Activated B cell treated with CpG ODN at 0.5 μM for 24 hours (primary cell): ENCODE results near the gene NOL4L. TPM values are rescaled to one million over a fixed set of nuclear protein-coding genes. Genes with fewer than 3 reads are reported as not detected.

ENCODE experiments used
- ATAC-seq: fragments of 200-7000 bp; cut with Tn5 transposase; one replicate; pipeline ENCODE4 v1.10.0; 2021; ENCODE audit warnings: low read depth, mild to moderate bottlenecking, moderate library complexity
- CTCF ChIA-PET: fragments of 350-600 bp; sonication (Branson Sonifier 250); formaldehyde crosslinking; loops from one replicate; lab custom pipeline; 2021; ENCODE audit warnings: antibody characterized with exemption; lab: Charles Lee
- POLR2A ChIA-PET: fragments of 350-600 bp; sonication (Branson Sonifier 250); formaldehyde crosslinking; loops from one replicate; lab custom pipeline; 2021; ENCODE audit warnings: antibody characterized with exemption; lab: Charles Lee
- DNase-seq: peaks from one replicate; pipeline ENCODE4 v3.0.0; 2022
- H3K27ac Mint-ChIP-seq: one replicate; pipeline ENCODE4 v1.8.0; 2020; ENCODE audit warnings: mixed read lengths
- H3K27me3 Mint-ChIP-seq: one replicate; pipeline ENCODE4 v1.8.0; 2021; ENCODE audit warnings: mixed read lengths
- H3K36me3 Mint-ChIP-seq: one replicate; pipeline ENCODE4 v1.8.0; 2021; ENCODE audit warnings: low read depth, mixed read lengths
- H3K4me1 Mint-ChIP-seq: one replicate; pipeline ENCODE4 v1.8.0; 2021; ENCODE audit warnings: mixed read lengths
- H3K4me3 Mint-ChIP-seq: one replicate; pipeline ENCODE4 v1.8.0; 2020; ENCODE audit warnings: mild to moderate bottlenecking, mixed read lengths
- H3K9me3 Mint-ChIP-seq: one replicate; pipeline ENCODE4 v1.8.0; 2020; ENCODE audit warnings: mixed read lengths
- CTCF ChIP-seq: fragments of 200-600 bp; IDR thresholded peaks from one replicate; pipeline ENCODE4 v1.8.0; 2022; ENCODE audit warnings: antibody characterized with exemption, mild to moderate bottlenecking
- intact Hi-C: fragments of 100-400 bp; cut with micrococcal nuclease; formaldehyde crosslinking; loops from one replicate; pipeline ENCODE4 v1.15.1; 2024
- total RNA-seq: library from RNA; stranded (reverse); gene quantifications from 2 replicates; pipeline ENCODE4 v1.2.3, GENCODE V29; 2022

NOL4L gene
- total RNA-seq, 1 donor from 2014 or later, result 4.7 TPM

DNA sequence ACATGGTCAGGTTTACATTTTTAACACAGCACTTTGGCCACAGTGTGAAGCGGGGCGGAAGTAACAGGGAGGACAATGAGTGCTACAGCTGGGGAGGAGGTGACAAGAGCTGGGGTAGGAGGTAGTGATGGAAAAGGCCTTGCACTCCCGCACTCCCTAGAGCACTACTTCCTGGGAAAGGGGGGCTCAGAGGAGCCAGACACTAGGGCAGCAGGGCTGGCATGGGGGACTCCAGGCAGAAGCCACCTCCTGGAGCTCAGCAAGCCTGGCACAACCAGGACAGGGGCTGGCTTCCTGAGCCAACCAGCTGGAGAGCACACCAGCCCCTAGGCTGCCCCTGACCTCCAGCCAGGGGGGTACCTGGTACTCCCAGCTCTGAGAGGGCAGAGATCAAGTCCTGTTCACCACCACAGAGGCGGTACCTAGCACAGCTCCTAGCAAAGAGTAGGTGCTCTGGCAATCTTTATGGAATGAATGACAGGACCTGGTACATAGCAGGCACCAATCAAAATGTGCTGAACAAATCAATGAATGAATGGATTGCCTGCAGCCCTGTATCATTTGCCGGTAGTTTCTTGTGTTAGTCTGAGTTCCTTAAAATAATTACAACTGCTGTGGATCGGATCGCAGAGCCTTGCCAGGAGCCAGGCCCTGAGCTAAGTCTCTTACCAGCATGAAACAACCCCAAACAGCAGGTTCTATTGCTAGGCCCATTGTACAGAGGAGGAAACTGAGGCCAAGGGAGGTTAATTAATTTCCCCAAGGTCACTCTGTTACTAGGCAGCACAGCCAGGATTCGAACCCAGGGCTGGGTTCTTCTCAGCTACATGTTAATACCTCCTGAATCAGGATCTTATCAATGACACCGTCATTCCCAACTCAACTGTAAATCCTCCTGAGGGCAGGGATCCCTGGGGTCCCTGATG, 15.5 kb downstream of the NOL4L start:
- Mint-ChIP-seq H3K4me3 (no peak overlapping the region), H3K4me1 (no peaks in the 10 kb centered on the region), H3K36me3 (no peaks in the 10 kb centered on the region), H3K27ac (no peak overlapping the region), H3K27me3 (peaks cover 7% of the 10 kb centered on the region), H3K9me3 (no peaks in the 10 kb centered on the region)
- intact Hi-C loops, result no loop called here
- no peak for DNase-seq
- ChIA-PET CTCF (no interaction called here), POLR2A (no interaction called here)
- ATAC-seq, result no peak
- no peak for TF ChIP-seq CTCF

GRCh38 chr20:32569018-32569379, 16.1 kb downstream of the NOL4L start:
- intact Hi-C loops, result no loop called here
- DNase-seq, result no peak
- POLR2A ChIA-PET, result no interaction called here
- Mint-ChIP-seq H3K9me3 (no peaks in the 10 kb centered on the region), H3K4me1 (no peaks in the 10 kb centered on the region), H3K27ac (no peak overlapping the region), H3K36me3 (no peaks in the 10 kb centered on the region), H3K27me3 (peaks cover 5% of the 10 kb centered on the region), H3K4me3 (no peak overlapping the region)
- ATAC-seq, result no peak
- CTCF ChIA-PET, result no interaction called here
- no peak for TF ChIP-seq CTCF

DNA sequence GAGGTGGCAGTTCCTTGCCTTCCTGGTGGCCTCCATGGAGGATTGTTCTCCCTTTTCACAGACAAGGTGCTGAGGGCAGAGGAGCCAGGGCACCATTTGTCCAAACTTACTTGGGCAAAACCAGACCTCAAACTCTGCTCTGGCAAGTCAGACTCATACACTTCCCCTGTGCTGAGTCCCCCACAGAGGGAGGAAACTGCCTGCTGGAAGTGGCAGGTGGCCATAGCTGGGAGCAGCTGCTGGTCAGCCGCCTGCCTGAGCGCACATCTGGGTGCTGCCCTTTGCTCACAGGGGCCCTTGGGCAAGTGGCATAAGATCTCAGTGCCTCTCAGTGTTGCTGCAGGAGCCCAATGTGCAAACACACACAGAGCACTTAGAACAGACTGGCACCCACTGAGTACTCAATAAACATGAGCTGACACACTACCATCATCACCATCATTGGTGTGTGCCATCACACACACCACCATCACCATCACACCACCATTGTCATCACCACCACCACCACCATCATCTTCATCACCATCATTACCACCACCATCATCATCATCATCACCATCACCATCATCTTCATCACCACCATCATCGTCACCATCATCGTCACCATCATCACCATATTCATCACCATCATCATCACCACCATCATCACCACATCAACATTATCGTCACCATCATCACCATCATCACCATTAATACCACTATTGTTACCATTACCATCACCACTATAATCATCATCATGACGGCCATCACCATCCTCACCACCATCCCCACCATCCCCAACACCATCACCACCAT, 17.6 kb downstream of the NOL4L start:
- CTCF ChIA-PET, result no interaction called here

DNA sequence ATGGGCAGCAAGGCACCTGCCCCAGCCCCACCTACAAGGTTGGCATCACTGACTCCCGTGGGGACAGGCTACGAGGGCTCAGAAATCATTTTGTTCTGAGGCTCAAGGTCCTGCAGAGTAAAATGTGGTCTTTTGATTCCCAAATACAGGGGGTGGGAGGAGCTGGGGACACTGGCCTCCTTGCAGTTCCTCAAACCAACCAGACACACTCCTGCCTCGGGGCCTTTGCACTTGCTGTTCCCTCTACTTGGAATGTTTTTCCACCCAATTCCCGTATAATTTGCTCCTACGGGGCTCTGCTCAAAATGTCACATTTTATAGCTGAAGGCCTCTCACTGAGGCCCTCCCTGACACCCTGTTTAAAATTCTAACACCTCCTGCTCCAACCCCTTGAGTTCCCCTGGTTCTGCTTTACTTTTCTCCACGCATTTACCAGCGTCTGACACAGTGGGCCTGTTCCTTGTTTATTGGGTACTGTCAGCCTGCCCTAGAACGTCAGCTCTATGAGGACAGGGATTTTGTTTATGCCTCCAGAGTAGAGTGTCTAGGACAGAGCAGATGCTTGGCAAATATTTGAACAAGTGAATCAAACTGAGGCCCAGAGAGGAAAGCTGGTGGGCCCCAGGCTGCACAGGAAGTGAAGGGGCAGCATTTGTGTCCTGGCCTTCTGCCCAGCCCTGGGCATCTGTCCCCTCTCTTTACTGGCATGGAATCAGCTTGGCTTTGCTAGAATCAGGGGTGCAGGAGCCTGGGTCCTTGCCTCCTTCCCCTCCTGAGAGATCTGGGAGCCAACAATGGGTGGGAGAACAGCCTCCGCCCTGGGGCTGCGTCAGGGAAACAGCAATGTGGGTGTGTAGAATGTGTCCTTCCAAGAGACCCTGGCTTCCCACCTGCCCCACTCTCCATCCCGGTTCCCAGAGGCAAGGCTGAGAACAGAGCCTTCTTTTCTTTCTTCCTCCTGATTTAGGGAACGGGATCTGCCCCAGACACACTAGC, 18.5 kb downstream of the NOL4L start:
- CTCF ChIA-PET, result no interaction called here
- no peak for TF ChIP-seq CTCF
- H3K27me3 Mint-ChIP-seq, result peaks cover 2% of the 10 kb centered on the region
- ATAC-seq (no peak), DNase-seq (no peak)
- intact Hi-C loops, result no loop called here
- no peaks in the 10 kb centered on the region for H3K36me3 Mint-ChIP-seq
- H3K4me3 Mint-ChIP-seq, result no peak overlapping the region
- POLR2A ChIA-PET, result no interaction called here
- H3K9me3 Mint-ChIP-seq, result no peaks in the 10 kb centered on the region
- H3K4me1 Mint-ChIP-seq, result no peaks in the 10 kb centered on the region
- H3K27ac Mint-ChIP-seq, result no peak overlapping the region

More for the DNA sequence above, 17.6 kb downstream of the NOL4L start:
- no peaks in the 10 kb centered on the region for H3K4me1 Mint-ChIP-seq
- intact Hi-C loops, result no loop called here
- no peak overlapping the region for H3K27ac Mint-ChIP-seq
- peaks cover 2% of the 10 kb centered on the region for H3K27me3 Mint-ChIP-seq
- DNase-seq (no peak), ATAC-seq (no peak)
- no peaks in the 10 kb centered on the region for H3K36me3 Mint-ChIP-seq
- POLR2A ChIA-PET, result no interaction called here
- H3K4me3 Mint-ChIP-seq, result no peak overlapping the region
- TF ChIP-seq CTCF, result no peak
- no peaks in the 10 kb centered on the region for H3K9me3 Mint-ChIP-seq
